ENCODE results near the gene POLA2. TPM values are rescaled to one million over a fixed set of nuclear protein-coding genes. Genes with fewer than 3 reads are reported as not detected.

POLA2 gene
- total RNA-seq, 1 donor from 2014 or later: 32.4 TPM

DNA sequence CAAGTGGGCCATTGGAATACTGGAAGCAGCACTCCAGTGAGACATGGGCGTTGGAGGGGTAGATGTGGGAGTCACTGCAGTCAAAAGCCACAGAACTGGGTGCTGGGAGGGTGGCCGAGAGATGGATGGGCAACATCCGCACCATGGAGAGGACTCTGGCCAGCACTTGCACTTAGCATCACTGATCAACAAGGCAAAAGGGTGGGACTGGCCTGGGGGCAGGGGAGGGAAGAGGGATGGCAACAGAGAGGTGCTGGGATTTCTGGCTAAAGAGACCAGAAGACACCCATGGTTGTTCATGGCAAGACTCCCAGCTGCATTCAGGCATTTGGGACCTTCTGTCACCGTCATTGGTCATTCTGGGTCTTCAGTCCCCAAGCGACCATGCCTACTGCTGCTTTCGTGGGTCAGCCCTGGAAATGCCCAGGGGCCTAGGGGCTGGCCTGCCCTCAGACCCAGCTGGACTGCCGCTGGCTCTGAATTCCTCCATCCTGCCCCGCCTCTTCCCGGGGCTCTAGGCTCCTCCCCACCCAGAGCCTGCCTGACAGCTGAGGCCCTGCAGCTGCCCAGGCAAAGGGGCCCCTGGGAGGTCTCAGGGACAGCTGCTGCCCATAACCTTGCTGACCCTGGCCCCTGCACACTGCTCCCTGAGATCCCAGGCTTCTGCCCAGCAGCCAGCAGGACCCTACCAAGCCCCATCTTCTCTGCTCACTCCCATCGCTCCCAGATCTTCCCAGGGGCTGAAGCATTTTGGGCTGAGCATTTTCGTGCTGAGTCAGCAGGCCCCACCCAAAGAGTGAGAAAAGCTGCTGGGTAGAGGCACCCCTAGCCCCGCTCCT, 39.9 kb downstream of the POLA2 start:
- Mint-ChIP-seq H3K27ac (peak overlapping the region; percentile 72), H3K36me3 (peaks cover 4% of the 10 kb centered on the region), H3K9me3 (no peaks in the 10 kb centered on the region), H3K4me3 (peak overlapping the region; percentile 59), H3K27me3 (no peaks in the 10 kb centered on the region), H3K4me1 (ENCODE audit: unreplicated experiment) (peaks cover 23% of the 10 kb centered on the region)
- DNase-seq (ENCODE audit: extremely low spot score, unreplicated experiment): no peak
- TF ChIP-seq, protein P1, sequence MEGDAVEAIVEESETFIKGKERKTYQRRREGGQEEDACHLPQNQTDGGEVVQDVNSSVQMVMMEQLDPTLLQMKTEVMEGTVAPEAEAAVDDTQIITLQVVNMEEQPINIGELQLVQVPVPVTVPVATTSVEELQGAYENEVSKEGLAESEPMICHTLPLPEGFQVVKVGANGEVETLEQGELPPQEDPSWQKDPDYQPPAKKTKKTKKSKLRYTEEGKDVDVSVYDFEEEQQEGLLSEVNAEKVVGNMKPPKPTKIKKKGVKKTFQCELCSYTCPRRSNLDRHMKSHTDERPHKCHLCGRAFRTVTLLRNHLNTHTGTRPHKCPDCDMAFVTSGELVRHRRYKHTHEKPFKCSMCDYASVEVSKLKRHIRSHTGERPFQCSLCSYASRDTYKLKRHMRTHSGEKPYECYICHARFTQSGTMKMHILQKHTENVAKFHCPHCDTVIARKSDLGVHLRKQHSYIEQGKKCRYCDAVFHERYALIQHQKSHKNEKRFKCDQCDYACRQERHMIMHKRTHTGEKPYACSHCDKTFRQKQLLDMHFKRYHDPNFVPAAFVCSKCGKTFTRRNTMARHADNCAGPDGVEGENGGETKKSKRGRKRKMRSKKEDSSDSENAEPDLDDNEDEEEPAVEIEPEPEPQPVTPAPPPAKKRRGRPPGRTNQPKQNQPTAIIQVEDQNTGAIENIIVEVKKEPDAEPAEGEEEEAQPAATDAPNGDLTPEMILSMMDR (conservative IDR thresholded peaks at IDR 0.05): no peak

DNA sequence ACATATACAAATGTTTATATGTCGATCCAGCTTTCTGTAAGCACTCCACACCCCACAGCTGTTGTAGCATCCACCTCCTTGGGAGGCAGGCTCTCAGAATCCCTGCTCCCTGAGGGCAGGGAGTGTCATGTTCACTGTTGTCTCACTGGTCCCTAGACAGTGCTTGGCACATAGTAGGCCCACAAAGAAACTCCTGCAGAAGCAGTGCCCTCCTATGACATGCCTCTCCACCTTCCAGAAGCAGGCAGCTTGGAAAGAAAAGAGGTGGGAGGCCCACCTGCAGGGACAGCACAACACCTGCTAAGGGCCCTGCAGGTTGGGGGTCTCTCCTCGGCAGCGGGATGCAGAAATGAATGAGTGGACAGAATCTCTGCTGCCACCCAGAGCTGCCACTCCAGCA, 41.8 kb downstream of the POLA2 start:
- Mint-ChIP-seq H3K27ac (no peak overlapping the region), H3K4me1 (ENCODE audit: unreplicated experiment) (peaks cover 29% of the 10 kb centered on the region), H3K27me3 (no peaks in the 10 kb centered on the region), H3K9me3 (no peaks in the 10 kb centered on the region), H3K4me3 (no peak overlapping the region), H3K36me3 (peaks cover 4% of the 10 kb centered on the region)
- DNase-seq (ENCODE audit: extremely low spot score, unreplicated experiment): no peak
- TF ChIP-seq, protein P1 (conservative IDR thresholded peaks at IDR 0.05): no peak

DNA sequence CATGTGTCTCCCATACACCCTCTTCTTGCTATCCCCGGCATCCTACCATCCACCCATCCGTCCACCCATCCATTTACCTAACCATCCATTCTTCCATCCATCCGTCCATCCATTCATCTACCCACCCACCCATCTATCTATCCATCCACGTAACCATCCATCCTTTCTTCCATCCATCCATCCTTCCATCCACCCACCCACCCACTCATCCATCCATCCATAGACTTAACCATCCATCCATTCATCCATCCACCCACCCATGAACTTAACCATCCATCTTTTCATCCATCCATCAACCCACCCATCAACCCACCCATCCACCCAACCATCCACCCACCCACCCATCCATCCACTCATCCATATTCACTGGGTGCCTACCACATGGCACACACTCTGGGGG, 42.3 kb downstream of the POLA2 start:
- Mint-ChIP-seq H3K9me3 (no peaks in the 10 kb centered on the region), H3K4me1 (ENCODE audit: unreplicated experiment) (peaks cover 29% of the 10 kb centered on the region), H3K27ac (no peak overlapping the region)

DNA sequence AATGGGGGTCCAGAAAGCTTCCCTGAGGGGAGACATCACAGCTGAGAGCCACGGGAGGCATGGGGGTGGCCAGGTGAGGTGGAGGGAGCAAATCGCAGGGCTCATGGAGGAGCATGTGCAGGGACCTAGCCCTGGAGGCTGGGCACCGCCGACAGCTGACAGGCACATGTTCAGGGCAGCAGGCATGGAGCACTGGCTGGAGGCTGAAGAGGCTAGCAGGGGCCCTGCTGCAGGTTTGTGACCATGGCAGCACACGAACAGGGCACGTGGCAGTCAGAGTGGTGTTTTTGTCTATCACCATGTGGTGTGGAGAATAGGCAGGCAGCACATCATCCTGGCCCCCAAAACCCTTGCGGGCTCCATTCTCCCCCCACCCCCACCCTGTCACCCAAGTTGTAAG, 42.9 kb downstream of the POLA2 start:
- Mint-ChIP-seq H3K27me3 (no peaks in the 10 kb centered on the region), H3K27ac (peak overlapping the region; percentile 42), H3K36me3 (peaks cover 4% of the 10 kb centered on the region), H3K4me3 (no peak overlapping the region), H3K9me3 (no peaks in the 10 kb centered on the region), H3K4me1 (ENCODE audit: unreplicated experiment) (peaks cover 29% of the 10 kb centered on the region)
- no peak for DNase-seq (ENCODE audit: extremely low spot score, unreplicated experiment)
- TF ChIP-seq, protein P1 (conservative IDR thresholded peaks at IDR 0.05): no peak

More for the DNA sequence above, 42.3 kb downstream of the POLA2 start:
- TF ChIP-seq, protein P1 (conservative IDR thresholded peaks at IDR 0.05): no peak
- Mint-ChIP-seq H3K4me3 (no peak overlapping the region), H3K36me3 (peaks cover 4% of the 10 kb centered on the region), H3K27me3 (no peaks in the 10 kb centered on the region)
- DNase-seq (ENCODE audit: extremely low spot score, unreplicated experiment): no peak

DNA sequence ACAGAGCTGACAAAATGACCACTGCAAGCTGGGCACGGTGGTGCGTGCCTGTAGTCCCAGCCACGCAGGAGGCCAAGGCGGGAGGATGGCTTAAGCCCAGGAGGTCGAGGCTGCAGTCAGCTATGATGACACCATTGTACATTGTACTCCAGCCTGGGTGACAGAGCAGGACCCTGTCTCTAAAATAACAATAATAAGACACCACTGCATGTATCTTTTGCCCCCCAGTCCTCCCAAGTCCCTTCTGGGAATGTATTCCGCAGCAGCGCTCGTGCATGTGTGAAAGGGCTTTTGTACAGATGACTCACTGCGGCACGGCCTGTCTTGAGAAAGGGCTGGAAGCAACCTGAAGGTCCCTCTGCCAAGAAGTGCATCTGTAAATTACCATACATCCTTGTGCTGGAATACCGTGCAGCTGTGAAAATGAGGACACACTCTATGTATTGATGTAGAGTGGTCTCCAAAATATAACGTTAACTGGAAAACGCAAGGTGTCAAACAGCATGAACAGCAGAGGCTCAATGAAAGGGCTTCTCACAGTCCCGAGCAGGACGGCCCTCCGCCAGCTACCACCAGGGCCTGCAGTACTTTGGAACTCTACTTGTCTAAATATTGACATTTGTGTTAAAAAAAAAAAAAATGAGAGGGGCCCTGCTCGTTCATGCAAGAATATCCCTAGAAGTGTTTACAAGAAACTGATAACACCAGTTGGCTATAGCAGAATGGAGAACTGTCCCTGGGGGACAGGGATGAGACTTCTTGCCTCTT, 43.9 kb downstream of the POLA2 start:
- Mint-ChIP-seq H3K4me3 (no peak overlapping the region), H3K4me1 (ENCODE audit: unreplicated experiment) (peaks cover 30% of the 10 kb centered on the region), H3K27me3 (no peaks in the 10 kb centered on the region), H3K36me3 (peaks cover 4% of the 10 kb centered on the region), H3K9me3 (no peaks in the 10 kb centered on the region), H3K27ac (peak overlapping the region; percentile 42)
- DNase-seq (ENCODE audit: extremely low spot score, unreplicated experiment): no peak
- TF ChIP-seq, protein P1 (conservative IDR thresholded peaks at IDR 0.05): no peak

Data from type B pancreatic cell (in vitro differentiated cells).